Measurements from ENCODE around the gene GMCL1.

GMCL1 gene, protein sequence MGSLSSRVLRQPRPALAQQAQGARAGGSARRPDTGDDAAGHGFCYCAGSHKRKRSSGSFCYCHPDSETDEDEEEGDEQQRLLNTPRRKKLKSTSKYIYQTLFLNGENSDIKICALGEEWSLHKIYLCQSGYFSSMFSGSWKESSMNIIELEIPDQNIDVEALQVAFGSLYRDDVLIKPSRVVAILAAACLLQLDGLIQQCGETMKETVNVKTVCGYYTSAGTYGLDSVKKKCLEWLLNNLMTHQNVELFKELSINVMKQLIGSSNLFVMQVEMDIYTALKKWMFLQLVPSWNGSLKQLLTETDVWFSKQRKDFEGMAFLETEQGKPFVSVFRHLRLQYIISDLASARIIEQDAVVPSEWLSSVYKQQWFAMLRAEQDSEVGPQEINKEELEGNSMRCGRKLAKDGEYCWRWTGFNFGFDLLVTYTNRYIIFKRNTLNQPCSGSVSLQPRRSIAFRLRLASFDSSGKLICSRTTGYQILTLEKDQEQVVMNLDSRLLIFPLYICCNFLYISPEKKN

DNA sequence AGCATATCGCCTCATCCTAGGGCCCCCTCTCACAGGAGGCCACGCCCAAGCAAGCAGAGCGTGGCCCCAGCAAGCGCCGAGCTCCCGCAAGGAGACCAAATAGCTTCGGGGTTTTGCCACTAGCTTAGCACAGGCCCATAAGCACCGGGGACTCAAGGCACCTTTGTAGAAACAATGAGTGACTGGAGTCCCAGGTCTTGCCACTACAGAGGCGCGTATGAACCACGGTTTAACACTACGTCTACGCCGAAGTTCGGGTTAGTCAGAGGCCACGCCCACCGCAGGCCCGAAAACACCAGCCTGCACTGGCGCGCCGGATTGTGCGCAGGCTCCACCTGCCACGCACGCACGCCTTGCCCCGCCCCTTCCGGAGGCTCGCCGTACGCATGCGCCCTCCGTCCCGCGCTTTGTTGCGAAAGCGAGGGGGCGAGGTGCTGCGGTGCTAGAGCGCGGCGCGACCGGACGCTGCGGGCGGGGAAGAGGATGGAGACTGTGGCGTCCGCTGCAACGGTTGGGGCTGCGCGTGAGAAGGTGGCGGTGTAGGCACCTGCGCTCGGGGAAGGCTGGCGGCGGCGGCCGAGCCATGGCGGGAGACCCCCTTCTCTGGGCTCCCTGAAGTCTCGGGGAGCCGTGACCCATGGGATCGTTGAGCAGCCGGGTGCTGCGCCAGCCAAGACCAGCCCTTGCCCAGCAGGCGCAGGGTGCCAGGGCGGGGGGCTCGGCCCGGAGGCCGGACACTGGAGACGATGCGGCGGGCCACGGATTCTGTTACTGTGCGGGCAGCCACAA, at the start of gene GMCL1:
GMCL1 (plus strand) TSS at position 405 of the 789 bp plus-strand sequence; CDS start at position 638, 233 bp downstream.
- no peak for TF ChIP-seq ZNF274 (IDR thresholded peaks at IDR 0.05; ENCODE audit: low read depth, low read length)
- TF ChIP-seq YY1 (IDR thresholded peaks at IDR 0.05; ENCODE audit: insufficient read depth, insufficient read length) = no peak
- TF ChIP-seq SUZ12 (IDR thresholded peaks at IDR 0.05; ENCODE audit: extremely low read depth, insufficient read depth, insufficient read length) = no peak
- peak; percentile 94 for DNase-seq (ENCODE audit: low read depth, low spot score)

DNA sequence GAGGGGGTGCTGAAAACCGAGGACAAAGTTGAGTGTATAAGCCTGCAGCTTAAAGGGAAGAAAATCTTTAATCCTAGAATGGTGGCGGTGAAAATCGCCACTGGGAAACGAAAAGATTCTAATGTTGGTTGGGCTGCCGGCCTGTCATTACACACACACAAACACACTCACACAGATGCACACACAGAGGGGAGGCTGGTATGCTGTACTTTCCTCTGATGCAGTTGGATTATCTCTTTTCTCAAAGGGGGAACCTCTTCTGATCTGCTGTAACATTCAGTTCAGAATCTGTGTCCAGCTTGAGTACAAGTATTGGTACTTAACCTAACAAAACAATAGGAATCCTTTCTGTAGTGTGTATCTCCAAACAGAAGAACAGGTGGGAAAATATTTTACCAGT, 48.5 kb upstream of the GMCL1 start:
- H3K36me3 ChIP-seq (ENCODE audit: insufficient read depth, insufficient read length, low read length) = no peaks in the 10 kb centered on the region
- no peak for DNase-seq (ENCODE audit: low read depth, low spot score)
- TF ChIP-seq YY1 (IDR thresholded peaks at IDR 0.05; ENCODE audit: insufficient read depth, insufficient read length) = no peak
- no peak for TF ChIP-seq ZNF274 (IDR thresholded peaks at IDR 0.05; ENCODE audit: low read depth, low read length)
- TF ChIP-seq SUZ12 (IDR thresholded peaks at IDR 0.05; ENCODE audit: extremely low read depth, insufficient read depth, insufficient read length) = no peak

More for the DNA sequence above, at the start of gene GMCL1:
- no peaks in the 10 kb centered on the region for H3K9me3 ChIP-seq (ENCODE audit: insufficient read depth, low read length)
- peaks cover 4% of the 10 kb centered on the region for H3K36me3 ChIP-seq (ENCODE audit: insufficient read depth, insufficient read length, low read length)
- H3K27me3 ChIP-seq (ENCODE audit: insufficient read depth, insufficient read length) = no peaks in the 10 kb centered on the region
- H3K4me1 ChIP-seq (ENCODE audit: insufficient read depth, insufficient read length) = no peaks in the 10 kb centered on the region
- H3K9ac ChIP-seq (ENCODE audit: insufficient read length, low read depth) = peak within 1 kb of the TSS; percentile 92
- H3K4me3 ChIP-seq (ENCODE audit: insufficient read length, low read depth) = peak within 1 kb of the TSS; percentile 88

DNA sequence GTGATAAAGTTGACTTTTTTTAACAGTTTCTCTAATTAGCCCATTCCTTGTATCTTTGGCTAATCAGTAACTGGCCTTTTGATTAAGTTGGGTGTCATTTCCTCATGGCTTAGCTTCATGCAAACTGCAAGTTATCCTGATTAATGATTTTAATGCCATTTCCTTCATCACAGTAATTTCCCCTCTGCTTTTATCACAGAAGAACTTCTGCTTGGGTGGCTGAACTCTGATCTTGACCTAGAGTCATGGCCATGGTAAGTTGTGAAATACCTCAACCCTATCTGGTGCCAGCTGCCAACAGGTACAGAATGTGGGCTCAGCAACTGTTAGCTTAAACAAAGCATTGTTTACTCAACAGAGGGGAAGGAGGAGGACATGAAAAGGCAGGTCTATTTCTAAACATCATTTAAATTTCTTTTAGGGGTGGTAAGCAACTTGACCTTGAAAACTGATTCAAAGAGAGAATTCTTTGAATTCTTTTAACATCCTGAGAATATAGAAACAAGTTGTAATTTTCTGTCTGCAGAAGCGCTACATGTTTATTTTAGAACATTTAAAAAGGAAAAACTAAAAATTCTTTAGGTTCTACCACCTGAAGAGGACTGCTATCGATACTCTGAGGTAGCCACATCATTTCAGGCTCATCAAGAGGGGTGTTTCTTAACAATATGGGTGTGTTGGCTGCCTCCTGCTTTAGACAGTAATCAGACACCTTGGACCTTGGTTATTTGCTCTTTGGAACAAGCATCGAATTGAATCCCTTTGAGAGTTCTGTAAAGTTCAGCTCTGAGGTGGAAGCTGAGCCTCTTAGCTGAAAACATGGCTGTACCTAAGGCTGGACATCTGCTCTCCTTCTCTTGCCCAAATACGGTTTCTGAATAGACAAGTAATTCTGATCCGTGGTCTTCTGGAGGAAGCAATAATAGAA, 47.9 kb upstream of the GMCL1 start:
- Histone ChIP-seq H3K4me1 (ENCODE audit: insufficient read depth, insufficient read length) (peaks cover 7% of the 10 kb centered on the region), H3K36me3 (ENCODE audit: insufficient read depth, insufficient read length, low read length) (no peaks in the 10 kb centered on the region), H3K4me3 (ENCODE audit: insufficient read length, low read depth) (no peak overlapping the region), H3K9me3 (ENCODE audit: insufficient read depth, low read length) (no peaks in the 10 kb centered on the region), H3K9ac (ENCODE audit: insufficient read length, low read depth) (no peak overlapping the region), H3K27me3 (ENCODE audit: insufficient read depth, insufficient read length) (no peaks in the 10 kb centered on the region)
- DNase-seq (ENCODE audit: low read depth, low spot score) = no peak
- TF ChIP-seq YY1 (IDR thresholded peaks at IDR 0.05; ENCODE audit: insufficient read depth, insufficient read length) = no peak
- no peak for TF ChIP-seq ZNF274 (IDR thresholded peaks at IDR 0.05; ENCODE audit: low read depth, low read length)
- no peak for TF ChIP-seq SUZ12 (IDR thresholded peaks at IDR 0.05; ENCODE audit: extremely low read depth, insufficient read depth, insufficient read length)

More for the DNA sequence above, 48.5 kb upstream of the GMCL1 start:
- Histone ChIP-seq H3K4me3 (ENCODE audit: insufficient read length, low read depth) (no peak overlapping the region), H3K9ac (ENCODE audit: insufficient read length, low read depth) (no peak overlapping the region), H3K27me3 (ENCODE audit: insufficient read depth, insufficient read length) (no peaks in the 10 kb centered on the region), H3K9me3 (ENCODE audit: insufficient read depth, low read length) (no peaks in the 10 kb centered on the region), H3K4me1 (ENCODE audit: insufficient read depth, insufficient read length) (peaks cover 7% of the 10 kb centered on the region)

DNA sequence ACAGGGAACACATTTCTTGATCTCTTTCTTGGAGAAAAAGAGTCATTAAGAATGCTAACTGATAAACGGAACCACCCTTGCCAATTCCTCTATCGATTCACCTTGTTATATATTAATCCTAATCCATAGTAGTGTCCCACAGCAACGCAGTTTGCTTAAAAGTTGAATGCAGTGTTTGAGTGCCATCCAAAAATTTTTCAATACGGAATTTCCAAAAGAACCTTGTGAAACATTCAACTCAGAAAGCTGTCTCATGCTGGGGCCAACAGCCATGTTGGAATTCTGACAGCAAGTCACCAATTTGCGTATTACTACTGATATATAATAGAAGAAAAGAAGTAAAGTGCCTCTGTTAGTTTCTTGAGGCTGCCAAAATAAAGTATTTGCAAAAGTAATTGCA, 45.2 kb upstream of the GMCL1 start:
- no peak for TF ChIP-seq YY1 (IDR thresholded peaks at IDR 0.05; ENCODE audit: insufficient read depth, insufficient read length)
- no peak for TF ChIP-seq ZNF274 (IDR thresholded peaks at IDR 0.05; ENCODE audit: low read depth, low read length)
- no peak for TF ChIP-seq SUZ12 (IDR thresholded peaks at IDR 0.05; ENCODE audit: extremely low read depth, insufficient read depth, insufficient read length)
- Histone ChIP-seq H3K9me3 (ENCODE audit: insufficient read depth, low read length) (no peaks in the 10 kb centered on the region), H3K9ac (ENCODE audit: insufficient read length, low read depth) (no peak overlapping the region), H3K4me1 (ENCODE audit: insufficient read depth, insufficient read length) (peaks cover 5% of the 10 kb centered on the region), H3K27me3 (ENCODE audit: insufficient read depth, insufficient read length) (no peaks in the 10 kb centered on the region), H3K4me3 (ENCODE audit: insufficient read length, low read depth) (no peak overlapping the region), H3K36me3 (ENCODE audit: insufficient read depth, insufficient read length, low read length) (no peaks in the 10 kb centered on the region)
- no peak for DNase-seq (ENCODE audit: low read depth, low spot score)

DNA sequence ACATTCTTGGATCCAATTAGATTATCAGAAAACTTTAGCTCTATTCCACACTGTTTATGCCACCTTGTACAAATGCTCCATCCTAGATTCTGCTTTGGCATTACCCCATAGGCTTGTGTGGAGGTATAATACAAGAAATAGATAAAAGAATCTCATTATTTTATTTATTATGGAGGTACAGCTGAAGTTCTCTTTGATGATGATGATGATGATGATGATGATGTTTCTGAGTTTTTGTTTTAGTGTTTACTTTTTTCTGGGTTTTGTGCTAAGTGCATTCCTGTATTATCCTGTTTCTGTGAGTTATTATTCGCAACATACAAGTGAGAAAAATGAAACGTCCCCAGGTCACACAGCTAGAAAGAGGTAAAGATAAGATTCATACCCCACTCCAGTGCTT, 44.1 kb upstream of the GMCL1 start:
- DNase-seq (ENCODE audit: low read depth, low spot score) = no peak
- Histone ChIP-seq H3K4me3 (ENCODE audit: insufficient read length, low read depth) (no peak overlapping the region), H3K4me1 (ENCODE audit: insufficient read depth, insufficient read length) (peaks cover 5% of the 10 kb centered on the region), H3K9me3 (ENCODE audit: insufficient read depth, low read length) (no peaks in the 10 kb centered on the region), H3K9ac (ENCODE audit: insufficient read length, low read depth) (no peak overlapping the region), H3K27me3 (ENCODE audit: insufficient read depth, insufficient read length) (no peaks in the 10 kb centered on the region), H3K36me3 (ENCODE audit: insufficient read depth, insufficient read length, low read length) (no peaks in the 10 kb centered on the region)
- TF ChIP-seq YY1 (IDR thresholded peaks at IDR 0.05; ENCODE audit: insufficient read depth, insufficient read length) = no peak
- TF ChIP-seq ZNF274 (IDR thresholded peaks at IDR 0.05; ENCODE audit: low read depth, low read length) = no peak
- TF ChIP-seq SUZ12 (IDR thresholded peaks at IDR 0.05; ENCODE audit: extremely low read depth, insufficient read depth, insufficient read length) = no peak

DNA sequence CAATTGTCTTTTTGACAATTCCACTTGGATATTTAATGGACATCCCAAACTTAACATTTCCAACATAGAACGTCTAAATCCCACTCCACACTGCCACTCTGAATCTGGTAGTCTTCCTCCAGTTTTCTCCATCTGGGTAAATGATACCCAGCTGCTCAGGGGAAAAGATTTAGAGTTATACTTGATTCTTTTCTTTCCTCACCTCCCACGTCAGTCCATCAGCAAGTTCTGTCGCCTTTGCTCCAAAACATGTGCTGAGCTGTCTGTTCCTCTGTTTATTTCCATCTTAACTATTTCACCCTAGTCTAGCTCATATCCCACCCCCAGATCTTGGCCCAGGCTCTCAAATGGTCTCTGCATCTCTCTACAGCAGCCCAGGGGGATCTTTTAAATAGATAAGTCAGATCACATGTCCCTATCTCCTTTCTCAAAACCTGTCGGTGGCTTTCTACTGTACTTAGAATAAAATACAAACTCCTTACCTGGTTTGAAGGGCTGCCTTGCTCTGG, 43.4 kb upstream of the GMCL1 start:
- Histone ChIP-seq H3K4me3 (ENCODE audit: insufficient read length, low read depth) (no peak overlapping the region), H3K27me3 (ENCODE audit: insufficient read depth, insufficient read length) (no peaks in the 10 kb centered on the region), H3K9ac (ENCODE audit: insufficient read length, low read depth) (no peak overlapping the region), H3K4me1 (ENCODE audit: insufficient read depth, insufficient read length) (peaks cover 3% of the 10 kb centered on the region), H3K9me3 (ENCODE audit: insufficient read depth, low read length) (no peaks in the 10 kb centered on the region), H3K36me3 (ENCODE audit: insufficient read depth, insufficient read length, low read length) (no peaks in the 10 kb centered on the region)
- no peak for TF ChIP-seq ZNF274 (IDR thresholded peaks at IDR 0.05; ENCODE audit: low read depth, low read length)
- no peak for TF ChIP-seq YY1 (IDR thresholded peaks at IDR 0.05; ENCODE audit: insufficient read depth, insufficient read length)
- TF ChIP-seq SUZ12 (IDR thresholded peaks at IDR 0.05; ENCODE audit: extremely low read depth, insufficient read depth, insufficient read length) = no peak
- no peak for DNase-seq (ENCODE audit: low read depth, low spot score)

Measured in NT2/D1 (cell line).